WTC11 (cell line): ENCODE measurements around the gene OBI1.

Experiments
- ATF3 ChIP-seq: sonication (generic); formaldehyde crosslinking; conservative IDR thresholded peaks from 2 replicates; pipeline ENCODE4 v1.8.1; 2022; ENCODE audit warnings: mild to moderate bottlenecking, missing genetic modification reagents
- ATF6 ChIP-seq: sonication (generic); formaldehyde crosslinking; IDR thresholded peaks from 2 replicates; pipeline ENCODE4 v1.8.1; 2023; ENCODE audit warnings: mild to moderate bottlenecking, missing genetic modification reagents
- NFATC4 ChIP-seq: fragments of 250-450 bp; sonication (Bioruptor Pico); IDR thresholded peaks from 2 replicates; pipeline ENCODE4 v1.9.0; 2021; ENCODE audit warnings: mild to moderate bottlenecking
- NR3C1 ChIP-seq: sonication (generic); formaldehyde crosslinking; conservative IDR thresholded peaks from 2 replicates; pipeline ENCODE4 v1.8.1; 2023; ENCODE audit warnings: low read depth, mild to moderate bottlenecking, missing genetic modification reagents
- USF1 ChIP-seq: sonication (generic); formaldehyde crosslinking; IDR thresholded peaks from 2 replicates; pipeline ENCODE4 v1.8.0; 2022; ENCODE audit warnings: mild to moderate bottlenecking, missing genetic modification reagents
- ZNF512 ChIP-seq: sonication (generic); formaldehyde crosslinking; IDR thresholded peaks from 2 replicates; pipeline ENCODE4 v1.8.1; 2022; ENCODE audit warnings: missing genetic modification reagents, borderline replicate concordance

GRCh38 chr13:78630511-78630910 is 28.4 kb downstream of the OBI1 start:
- no peak for TF ChIP-seq NFATC4 (CRISPR knock-in tag)
- TF ChIP-seq ATF6, result no peak
- TF ChIP-seq USF1 (CRISPR knock-in tag), result no peak
- no peak for TF ChIP-seq NR3C1 (CRISPR knock-in tag)
- no peak for TF ChIP-seq ATF3 (CRISPR knock-in tag)
- TF ChIP-seq ZNF512 (CRISPR knock-in tag), result no peak
